Globus pallidus (tissue), 1 donor: ENCODE data around the gene SLC19A1.

Experiments
- DNase-seq: peaks from one replicate; pipeline ENCODE4 v3.0.0-alpha.2; 2015; ENCODE audit warnings: low spot score

SLC19A1 gene

GRCh38 chr21:45517249-45518065 lies 24.8 kb downstream of the SLC19A1 start:
- no peak for DNase-seq

- no peak for DNase-seq
Measured at GRCh38 chr21:45516671-45517151, 25.5 kb downstream of the SLC19A1 start.

- no peak for DNase-seq
Measured at GRCh38 chr21:45516071-45516670, 26.1 kb downstream of the SLC19A1 start.

GRCh38 chr21:45515241-45516061 lies 26.8 kb downstream of the SLC19A1 start:
- DNase-seq: no peak

- no peak for DNase-seq
Measured at GRCh38 chr21:45514311-45515021, 27.8 kb downstream of the SLC19A1 start.

GRCh38 chr21:45513741-45514310 lies 28.4 kb downstream of the SLC19A1 start:
- DNase-seq: no peak

- no peak for DNase-seq
Measured at GRCh38 chr21:45513003-45513717, 29.1 kb downstream of the SLC19A1 start.

- no peak for DNase-seq
Measured at GRCh38 chr21:45512626-45513002, 29.6 kb downstream of the SLC19A1 start.

GRCh38 chr21:45511661-45512431 lies 30.4 kb downstream of the SLC19A1 start:
- DNase-seq: no peak

GRCh38 chr21:45511007-45511406 lies 31.2 kb downstream of the SLC19A1 start:
- no peak for DNase-seq

- DNase-seq: no peak
Measured at GRCh38 chr21:45510466-45510955, 31.7 kb downstream of the SLC19A1 start.

GRCh38 chr21:45509566-45510465 lies 32.4 kb downstream of the SLC19A1 start:
- no peak for DNase-seq

GRCh38 chr21:45508607-45509565 lies 33.4 kb downstream of the SLC19A1 start:
- no peak for DNase-seq

- DNase-seq: no peak
Measured at GRCh38 chr21:45507888-45508508, 34.2 kb downstream of the SLC19A1 start.

- no peak for DNase-seq
Measured at GRCh38 chr21:45507523-45507875, 34.7 kb downstream of the SLC19A1 start.

GRCh38 chr21:45506836-45507522 lies 35.3 kb downstream of the SLC19A1 start:
- DNase-seq: no peak
